PC-9 (cell line): Measurements from ENCODE around the gene FBXL5. TPM values are rescaled to one million over a fixed set of nuclear protein-coding genes. Genes with fewer than 3 reads are reported as not detected.

Experiments used
- BruUV-seq: library from RNA; stranded (reverse); fragments of 400-500 nt; replicated peaks from 2 replicates; lab custom pipeline; 2021; lab: Mats Ljungman, UMichigan
- CTCF ChIA-PET: fragments of 300-600 bp; sonication (Branson Sonifier 250); formaldehyde crosslinking; loops from one replicate; lab custom pipeline; 2022; ENCODE audit warnings: antibody characterized with exemption; lab: Charles Lee
- POLR2A ChIA-PET: fragments of 300-600 bp; sonication (Branson Sonifier 250); formaldehyde crosslinking; loops from one replicate; lab custom pipeline; 2022; ENCODE audit warnings: antibody characterized with exemption; ENCODE audit not compliant: unreplicated experiment; lab: Charles Lee
- DNase-seq, 2 experiments: peaks; one replicate each; pipeline versions ENCODE4 v3.0.0 to v3.0.0-alpha.2; 2015 to 2022; ENCODE audit warnings: mixed read lengths in 1 of 2
- H2AFZ ChIP-seq: fragments of 200-600 bp; sonication (generic); 2 replicates; pipeline ENCODE4 v1.8.1; 2017; ENCODE audit warnings: antibody characterized with exemption
- H3F3A ChIP-seq: fragments of 200-600 bp; sonication (generic); 2 replicates; pipeline ENCODE4 v1.8.1; 2017; ENCODE audit warnings: antibody characterized with exemption, mild to moderate bottlenecking, low read depth; ENCODE audit not compliant: insufficient read depth
- H3K27ac ChIP-seq: fragments of 200-600 bp; sonication (generic); 2 replicates; pipeline ENCODE4 v1.6.1; 2016; ENCODE audit warnings: mixed run types
- H3K27me3 ChIP-seq: fragments of 200-600 bp; sonication (generic); 2 replicates; pipeline ENCODE4 v1.6.1; 2016; ENCODE audit warnings: low read depth, mixed run types; ENCODE audit not compliant: insufficient read depth
- H3K36me3 ChIP-seq: fragments of 200-600 bp; sonication (generic); 2 replicates; pipeline ENCODE4 v1.6.1; 2016; ENCODE audit warnings: low read depth, mixed run types
- H3K4me1 ChIP-seq: fragments of 200-600 bp; sonication (generic); replicated peaks from 2 replicates; pipeline ENCODE4 v1.6.1; 2016; ENCODE audit warnings: mixed run types; ENCODE audit not compliant: insufficient read depth
- H3K4me2 ChIP-seq: fragments of 200-600 bp; sonication (generic); 2 replicates; pipeline ENCODE4 v1.6.1; 2017; ENCODE audit warnings: mixed run types
- H3K4me3 ChIP-seq: fragments of 200-600 bp; sonication (generic); 2 replicates; pipeline ENCODE4 v1.6.1; 2016; ENCODE audit warnings: mixed run types
- H3K79me2 ChIP-seq: fragments of 200-600 bp; sonication (generic); 2 replicates; pipeline ENCODE4 v1.6.1; 2017; ENCODE audit warnings: low read depth, mixed run types
- H3K9me2 ChIP-seq: fragments of 200-600 bp; sonication (generic); 2 replicates; pipeline ENCODE4 v1.8.1; 2017; ENCODE audit warnings: mild to moderate bottlenecking; ENCODE audit not compliant: insufficient read depth
- H3K9me3 ChIP-seq: fragments of 200-600 bp; sonication (generic); 2 replicates; pipeline ENCODE4 v1.8.1; 2016; ENCODE audit warnings: low read depth; ENCODE audit not compliant: insufficient read depth
- H4K20me1 ChIP-seq: fragments of 200-600 bp; sonication (generic); 2 replicates; pipeline ENCODE4 v1.8.1; 2017; ENCODE audit not compliant: insufficient read depth
- CTCF ChIP-seq: fragments of 200-600 bp; sonication (generic); conservative IDR thresholded peaks from 2 replicates; pipeline ENCODE4 v1.6.1; 2017; ENCODE audit warnings: mixed run types, antibody characterized with exemption, mild to moderate bottlenecking, moderate library complexity
- EZH2 ChIP-seq: fragments of 200-600 bp; sonication (generic); IDR thresholded peaks from 2 replicates; pipeline ENCODE4 v1.8.0; 2017; ENCODE audit warnings: antibody characterized with exemption, low read depth
- intact Hi-C: fragments of 100-400 bp; cut with micrococcal nuclease; formaldehyde crosslinking; loops from one replicate; pipeline ENCODE4 v1.10.0; 2022; ENCODE audit not compliant: unreplicated experiment
- total RNA-seq: library from RNA; stranded (reverse); gene quantifications from 2 replicates; pipeline ENCODE4 v1.2.3, GENCODE V29; 2021

FBXL5 gene
- total RNA-seq, 1 experiment from 2014 or later = 40.7 TPM

DNA sequence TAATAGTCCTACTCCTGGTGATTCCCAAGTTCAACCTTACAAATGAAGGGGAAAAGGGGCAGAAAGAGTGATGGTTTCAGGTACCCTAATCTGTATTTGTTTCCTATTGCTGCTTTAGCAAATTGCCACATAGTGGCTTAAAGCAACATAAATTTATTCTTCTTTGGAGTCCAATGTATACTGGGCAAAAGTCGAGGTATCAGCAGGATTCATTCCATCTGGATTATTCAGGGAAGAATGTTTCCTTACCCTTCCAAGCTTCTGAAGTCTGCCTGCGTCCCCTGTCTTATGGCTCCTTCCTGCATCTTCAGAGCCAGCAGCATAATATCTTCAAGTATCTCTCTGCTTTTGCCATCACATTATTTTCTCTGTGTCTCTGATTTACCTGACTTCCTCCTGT lies 37.4 kb upstream of the FBXL5 start:
- intact Hi-C loops = loop anchor here (5.0 kb wide), 2 partner anchors 35 to 40 kb away; no protein-coding TSS in a partner anchor
- H3K4me1 ChIP-seq = peaks cover 45% of the 10 kb centered on the region

DNA sequence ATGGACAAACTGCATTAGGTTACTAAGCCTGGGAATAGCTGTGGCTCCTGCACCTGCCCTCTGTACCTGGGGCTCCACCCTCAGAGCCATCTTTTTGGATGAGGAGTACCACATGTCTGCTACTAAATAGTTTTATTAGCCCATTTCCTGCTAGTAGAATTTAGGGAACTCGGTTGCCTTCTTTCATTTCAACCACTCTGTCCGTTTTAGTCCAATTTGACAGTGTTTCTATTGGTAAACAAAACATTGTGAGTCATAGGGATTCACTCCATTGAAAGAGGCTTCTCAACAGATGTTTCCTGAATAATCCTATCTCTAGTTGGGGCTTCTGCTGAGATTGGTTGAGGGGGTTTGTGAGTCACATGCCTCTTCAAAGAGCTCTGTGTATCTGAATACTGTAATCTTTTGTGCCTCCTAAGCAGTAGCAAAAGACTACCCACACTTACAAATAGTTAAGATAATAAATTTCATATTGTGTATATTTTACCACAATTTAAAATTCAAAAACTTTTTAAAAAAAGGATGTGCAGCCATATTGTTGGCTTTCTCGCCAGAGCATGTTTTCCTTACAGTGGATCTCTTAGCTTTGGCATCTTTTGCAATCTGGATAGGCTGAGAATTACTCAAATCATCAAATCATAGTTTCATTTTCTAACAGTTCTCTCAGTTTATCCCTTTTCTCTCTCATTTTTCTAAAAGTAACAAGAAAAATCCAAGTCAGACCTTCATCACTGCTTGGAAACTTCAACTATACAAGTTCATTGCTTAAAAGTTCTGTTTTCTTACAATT lies 36.4 kb upstream of the FBXL5 start:
- H2AFZ ChIP-seq = no peak overlapping the region
- no peaks in the 10 kb centered on the region for H3K79me2 ChIP-seq
- CTCF ChIA-PET = no interaction called here
- H3K36me3 ChIP-seq = peaks cover 11% of the 10 kb centered on the region
- no peaks in the 10 kb centered on the region for H3K9me2 ChIP-seq
- H3K27ac ChIP-seq = peak overlapping the region; percentile 82
- no peaks in the 10 kb centered on the region for H3K27me3 ChIP-seq
- TF ChIP-seq EZH2 (no peak), CTCF (no peak)
- BruUV-seq = no TSS peak
- no peak overlapping the region for H3K4me3 ChIP-seq
- H3K4me1 ChIP-seq = peaks cover 45% of the 10 kb centered on the region
- H3K4me2 ChIP-seq = no peak overlapping the region
- peaks cover 31% of the 10 kb centered on the region for H3F3A ChIP-seq
- H4K20me1 ChIP-seq = no peaks in the 10 kb centered on the region
- H3K9me3 ChIP-seq = no peaks in the 10 kb centered on the region; the same call in 1 of the 2 replicates
- no peak for DNase-seq
- POLR2A ChIA-PET = interaction anchor here (0.5 to 0.7 kb wide), 2 partner anchors 37 to 82 kb away, joined by 4 to 5 read pairs; no protein-coding TSS in a partner anchor
- intact Hi-C loops = loop anchor here (2.0 to 5.0 kb wide), 3 partner anchors 36 to 215 kb away; no protein-coding TSS in a partner anchor

More for the DNA sequence above, 37.4 kb upstream of the FBXL5 start:
- no peak overlapping the region for H3K27ac ChIP-seq
- DNase-seq = no peak
- 0 out of 2 replicates have a peak, but pooled peaks cover under 1% of the 10 kb centered on the region for H3K36me3 ChIP-seq
- peaks cover 31% of the 10 kb centered on the region for H3F3A ChIP-seq
- no peak for TF ChIP-seq CTCF
- TF ChIP-seq EZH2 = no peak
- no TSS peak for BruUV-seq
- H3K4me3 ChIP-seq = no peak overlapping the region
- POLR2A ChIA-PET = no interaction called here
- H3K9me3 ChIP-seq = no peaks in the 10 kb centered on the region; the same call in 1 of the 2 replicates
- H2AFZ ChIP-seq = no peak overlapping the region
- no peaks in the 10 kb centered on the region for H3K79me2 ChIP-seq
- H3K27me3 ChIP-seq = no peaks in the 10 kb centered on the region
- no peaks in the 10 kb centered on the region for H4K20me1 ChIP-seq
- H3K4me2 ChIP-seq = no peak overlapping the region
- CTCF ChIA-PET = no interaction called here
- H3K9me2 ChIP-seq = no peaks in the 10 kb centered on the region

DNA sequence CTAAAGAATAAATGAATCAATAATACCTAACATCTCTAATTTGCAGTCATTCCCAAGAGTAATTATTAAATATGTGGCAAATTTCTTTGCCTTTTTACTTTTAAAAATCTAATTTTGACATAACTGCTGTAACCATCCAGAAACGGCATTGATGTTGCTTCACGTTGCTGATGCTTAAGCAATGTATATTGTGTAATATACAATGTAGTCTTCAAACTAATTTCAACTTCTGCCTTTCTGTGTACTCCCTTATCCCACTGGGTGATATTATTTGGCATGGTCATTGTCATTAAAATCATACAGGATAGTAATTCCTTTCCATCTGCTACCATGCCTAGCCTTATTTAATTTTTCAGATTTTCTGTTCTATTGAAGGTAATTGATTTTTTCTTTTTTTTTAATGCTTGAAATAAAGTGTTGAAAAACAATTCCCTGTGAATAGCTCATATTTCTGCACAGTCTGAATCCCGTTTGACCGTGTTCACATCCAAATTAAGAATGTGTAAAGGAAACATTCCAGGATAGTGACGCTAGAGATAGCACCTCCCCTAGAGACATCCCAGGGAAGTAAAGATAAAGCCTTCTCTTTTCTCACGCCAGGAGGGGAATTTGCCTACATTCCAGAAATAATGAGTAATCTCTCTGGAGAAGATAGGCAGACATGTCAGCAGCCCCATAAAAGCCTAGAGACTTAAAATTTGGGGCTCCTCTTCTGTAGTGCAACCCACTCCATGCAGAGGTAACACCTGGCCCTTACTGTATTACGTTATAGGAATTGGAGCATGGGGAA lies 35.1 kb upstream of the FBXL5 start:
- ChIA-PET CTCF (no interaction called here), POLR2A (interaction anchor here (0.6 kb wide), 4 partner anchors 9 to 231 kb away, joined by 4 to 8 read pairs (median 5); partner anchors contain the start of gene FAM200B)
- BruUV-seq = TSS peak; percentile 68
- H3K27me3 ChIP-seq = no peaks in the 10 kb centered on the region
- DNase-seq = peak; percentile 47 to 88
- H3K27ac ChIP-seq = peak overlapping the region; percentile 82
- H3K36me3 ChIP-seq = peaks cover 22% of the 10 kb centered on the region
- peak overlapping the region; percentile 56 for H3K4me2 ChIP-seq
- H2AFZ ChIP-seq = no peak overlapping the region
- intact Hi-C loops = loop anchor here (1.0 to 5.0 kb wide), 5 partner anchors 9 to 217 kb away; partner anchors contain the start of gene FAM200B
- TF ChIP-seq CTCF (no peak), EZH2 (no peak)
- H3K9me2 ChIP-seq = no peaks in the 10 kb centered on the region
- no peaks in the 10 kb centered on the region; the same call in 1 of the 2 replicates for H3K9me3 ChIP-seq
- no peak overlapping the region for H3K4me3 ChIP-seq
- H3K79me2 ChIP-seq = peaks cover 1% of the 10 kb centered on the region
- no peaks in the 10 kb centered on the region for H4K20me1 ChIP-seq
- H3K4me1 ChIP-seq = peaks cover 37% of the 10 kb centered on the region
- peaks cover 26% of the 10 kb centered on the region for H3F3A ChIP-seq
